Measurements from ENCODE around the gene EFL1. TPM values are rescaled to one million over a fixed set of nuclear protein-coding genes. Genes with fewer than 3 reads are reported as not detected.

The EFL1 gene
- total RNA-seq, 3 donors from 2014 or later (not counting 1 experiment from before 2014, with no cell fraction given), result 17.1 to 29.6 (median 20.6) TPM

DNA sequence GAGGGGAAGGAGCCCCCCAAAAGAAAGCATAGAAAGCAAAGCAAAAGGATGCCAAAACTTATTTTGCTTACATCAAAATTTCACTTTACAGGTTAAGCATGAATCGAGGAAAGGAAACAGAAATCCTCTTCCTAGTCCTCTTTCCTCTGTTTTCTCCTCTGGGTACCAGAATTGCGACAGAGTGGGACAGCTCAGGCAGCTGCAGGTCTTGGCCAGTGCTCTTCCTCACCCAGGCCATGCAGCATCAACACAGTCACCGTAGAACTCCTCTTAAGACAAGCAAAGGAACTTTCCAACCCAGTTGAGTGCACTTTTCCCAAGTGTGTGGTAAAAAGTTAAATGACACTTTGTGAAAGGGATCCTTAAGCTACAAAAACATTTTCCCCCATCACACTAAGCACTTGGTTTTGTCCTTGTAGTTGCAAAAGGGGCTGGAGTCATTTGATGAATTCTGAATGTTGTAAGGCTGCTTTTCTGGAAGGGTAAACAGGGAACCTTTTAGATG, 170.8 kb downstream of the EFL1 start:
- intact Hi-C loops (cut with micrococcal nuclease), result no loop called here
- no peaks in the 10 kb centered on the region for H3K4me1 ChIP-seq (ENCODE audit: control insufficient read depth, insufficient read depth, low read length)
- H3K27me3 Mint-ChIP-seq (ENCODE audit: low read depth in 2 of 2), result peaks cover 0 to 14% of the 10 kb centered on the region in 2 donors
- no peak for ATAC-seq
- no peaks in the 10 kb centered on the region for H3K27me3 ChIP-seq (ENCODE audit: control insufficient read depth, insufficient read depth, low read length)
- no peak for DNase-seq
- 89% methylated on average over 3 of the region's 3 CpGs for WGBS (ENCODE audit: insufficient coverage)
- no peaks in the 10 kb centered on the region for H3K36me3 Mint-ChIP-seq
- no peak overlapping the region for H3K27ac ChIP-seq (ENCODE audit: low read length)
- H3K9me3 ChIP-seq (ENCODE audit: control insufficient read depth, insufficient read depth, low read length), result no peaks in the 10 kb centered on the region
- no peak for TF ChIP-seq CTCF (IDR thresholded peaks at IDR 0.05)
- H3K4me3 ChIP-seq (ENCODE audit: low read length), result no peak overlapping the region
- no peaks in the 10 kb centered on the region for H3K4me1 Mint-ChIP-seq
- no peaks in the 10 kb centered on the region for H3K36me3 ChIP-seq (ENCODE audit: control insufficient read depth, insufficient read depth, low read length)
- no peak overlapping the region for H3K4me3 Mint-ChIP-seq
- no peak overlapping the region for H3K27ac Mint-ChIP-seq
- H3K9me3 Mint-ChIP-seq, result no peaks in the 10 kb centered on the region

GRCh38 chr15:82086243-82086995, 176.1 kb downstream of the EFL1 start:
- 84% methylated on average over 12 of the region's 16 CpGs for WGBS (ENCODE audit: insufficient coverage)
- Mint-ChIP-seq H3K9me3 (no peaks in the 10 kb centered on the region), H3K4me3 (no peak overlapping the region), H3K27ac (no peak overlapping the region), H3K27me3 (ENCODE audit: low read depth in 2 of 2) (peaks cover 0 to 14% of the 10 kb centered on the region in 2 donors), H3K36me3 (no peaks in the 10 kb centered on the region), H3K4me1 (no peaks in the 10 kb centered on the region)
- no peaks in the 10 kb centered on the region for H3K27me3 ChIP-seq (ENCODE audit: control insufficient read depth, insufficient read depth, low read length)
- ATAC-seq (no peak), DNase-seq (no peak)
- TF ChIP-seq CTCF (IDR thresholded peaks at IDR 0.05), result no peak
- no peaks in the 10 kb centered on the region for H3K9me3 ChIP-seq (ENCODE audit: control insufficient read depth, insufficient read depth, low read length)
- no peaks in the 10 kb centered on the region for H3K36me3 ChIP-seq (ENCODE audit: control insufficient read depth, insufficient read depth, low read length)
- H3K4me3 ChIP-seq (ENCODE audit: low read length), result no peak overlapping the region
- no peak overlapping the region for H3K27ac ChIP-seq (ENCODE audit: low read length)
- peaks cover 3% of the 10 kb centered on the region for H3K4me1 ChIP-seq (ENCODE audit: control insufficient read depth, insufficient read depth, low read length)
- intact Hi-C loops (cut with micrococcal nuclease), result no loop called here

- H3K9me3 Mint-ChIP-seq, result no peaks in the 10 kb centered on the region
- H3K9me3 ChIP-seq (ENCODE audit: control insufficient read depth, insufficient read depth, low read length), result no peaks in the 10 kb centered on the region
- DNase-seq (no peak), ATAC-seq (no peak)
- H3K27ac ChIP-seq (ENCODE audit: low read length), result no peak overlapping the region
- H3K4me1 Mint-ChIP-seq, result no peaks in the 10 kb centered on the region
- no peaks in the 10 kb centered on the region for H3K36me3 Mint-ChIP-seq
- peaks cover 2 to 9% of the 10 kb centered on the region in 2 donors for H3K27me3 Mint-ChIP-seq (ENCODE audit: low read depth in 2 of 2)
- no peak overlapping the region for H3K4me3 ChIP-seq (ENCODE audit: low read length)
- H3K27ac Mint-ChIP-seq, result no peak overlapping the region
- intact Hi-C loops (cut with micrococcal nuclease), result no loop called here
- 61% methylated on average over 13 of the region's 14 CpGs for WGBS (ENCODE audit: insufficient coverage)
- H3K4me1 ChIP-seq (ENCODE audit: control insufficient read depth, insufficient read depth, low read length), result peaks cover 3% of the 10 kb centered on the region
- H3K36me3 ChIP-seq (ENCODE audit: control insufficient read depth, insufficient read depth, low read length), result no peaks in the 10 kb centered on the region
- no peak overlapping the region for H3K4me3 Mint-ChIP-seq
- no peaks in the 10 kb centered on the region for H3K27me3 ChIP-seq (ENCODE audit: control insufficient read depth, insufficient read depth, low read length)
- no peak for TF ChIP-seq CTCF (IDR thresholded peaks at IDR 0.05)
These were observed 180.4 kb downstream of the EFL1 start for GRCh38 chr15:82081914-82082762.

Measured in natural killer cell (primary cell).